Measurements from ENCODE around the gene WDR19. TPM values are rescaled to one million over a fixed set of nuclear protein-coding genes. Genes with fewer than 3 reads are reported as not detected.
A peak's percentile ranks its signal among the peaks of the same experiment; 100 is the strongest.
"Not testable (repeated sequence)": the region's sequence is repeated elsewhere in the genome, so short reads cannot be mapped to it uniquely, and the experiment has no call there.

Gene WDR19
- total RNA-seq, 1 experiment from 2014 or later = 32.5 TPM

- H3K9me3 Mint-ChIP-seq (ENCODE audit: unreplicated experiment) = no peaks in the 10 kb centered on the region
- no peak overlapping the region for H3K4me3 Mint-ChIP-seq (ENCODE audit: unreplicated experiment)
- H3K27me3 Mint-ChIP-seq (ENCODE audit: insufficient read depth, unreplicated experiment) = no peaks in the 10 kb centered on the region
- peaks cover 5% of the 10 kb centered on the region for H3K4me1 Mint-ChIP-seq (ENCODE audit: insufficient read depth, unreplicated experiment)
- H3K27ac Mint-ChIP-seq (ENCODE audit: low read depth, unreplicated experiment) = peak overlapping the region; percentile 6
- intact Hi-C loops (cut with micrococcal nuclease) = no loop called here
- peaks cover 38% of the 10 kb centered on the region for H3K36me3 Mint-ChIP-seq (ENCODE audit: insufficient read depth, unreplicated experiment)
- DNase-seq (ENCODE audit: unreplicated experiment) = peak; percentile 8
- BruUV-seq (replicated peaks) = no TSS peak
- ChIA-PET POLR2A (no interaction called here), CTCF (interaction anchor here (0.6 kb wide), 2 partner anchors 19 to 174 kb away, joined by 3 to 6 read pairs; no protein-coding TSS in a partner anchor)
- TF ChIP-seq CTCF (IDR thresholded peaks at IDR 0.05; ENCODE audit: unreplicated experiment) = no peak
These were observed 74.1 kb downstream of the WDR19 start for GRCh38 chr4:39256436-39256835.

GRCh38 chr4:39259571-39260330 lies 77.4 kb downstream of the WDR19 start:
- intact Hi-C loops (cut with micrococcal nuclease) = no loop called here
- DNase-seq (ENCODE audit: unreplicated experiment) = no peak
- ChIA-PET POLR2A (no interaction called here), CTCF (interaction anchor here (0.7 kb wide), 2 partner anchors 17 to 67 kb away, joined by 3 to 4 read pairs; no protein-coding TSS in a partner anchor)
- peaks cover 5% of the 10 kb centered on the region for H3K4me1 Mint-ChIP-seq (ENCODE audit: insufficient read depth, unreplicated experiment)
- no peaks in the 10 kb centered on the region for H3K27me3 Mint-ChIP-seq (ENCODE audit: insufficient read depth, unreplicated experiment)
- H3K9me3 Mint-ChIP-seq (ENCODE audit: unreplicated experiment) = no peaks in the 10 kb centered on the region
- BruUV-seq (replicated peaks) = no TSS peak
- no peak overlapping the region for H3K4me3 Mint-ChIP-seq (ENCODE audit: unreplicated experiment)
- peaks cover 45% of the 10 kb centered on the region for H3K36me3 Mint-ChIP-seq (ENCODE audit: insufficient read depth, unreplicated experiment)
- TF ChIP-seq CTCF (IDR thresholded peaks at IDR 0.05; ENCODE audit: unreplicated experiment) = no peak
- no peak overlapping the region for H3K27ac Mint-ChIP-seq (ENCODE audit: low read depth, unreplicated experiment)

- DNase-seq (ENCODE audit: unreplicated experiment) = no peak
- intact Hi-C loops (cut with micrococcal nuclease) = no loop called here
- no TSS peak for BruUV-seq (replicated peaks)
- Mint-ChIP-seq H3K27ac (ENCODE audit: low read depth, unreplicated experiment) (no peak overlapping the region), H3K9me3 (ENCODE audit: unreplicated experiment) (no peaks in the 10 kb centered on the region), H3K27me3 (ENCODE audit: insufficient read depth, unreplicated experiment) (no peaks in the 10 kb centered on the region), H3K36me3 (ENCODE audit: insufficient read depth, unreplicated experiment) (peaks cover 48% of the 10 kb centered on the region), H3K4me1 (ENCODE audit: insufficient read depth, unreplicated experiment) (no peaks in the 10 kb centered on the region), H3K4me3 (ENCODE audit: unreplicated experiment) (no peak overlapping the region)
- CTCF ChIA-PET = interaction anchor here (0.6 kb wide), 1 partner anchor 619 kb away, joined by 3 read pairs; no protein-coding TSS in a partner anchor
- POLR2A ChIA-PET = no interaction called here
- TF ChIP-seq CTCF (IDR thresholded peaks at IDR 0.05; ENCODE audit: unreplicated experiment) = no peak
These were observed 81.6 kb downstream of the WDR19 start for GRCh38 chr4:39263895-39264294.

GRCh38 chr4:39274503-39274902 lies 92.2 kb downstream of the WDR19 start:
- Mint-ChIP-seq H3K4me3 (ENCODE audit: unreplicated experiment) (no peak overlapping the region), H3K27me3 (ENCODE audit: insufficient read depth, unreplicated experiment) (no peaks in the 10 kb centered on the region), H3K4me1 (ENCODE audit: insufficient read depth, unreplicated experiment) (no peaks in the 10 kb centered on the region), H3K27ac (ENCODE audit: low read depth, unreplicated experiment) (no peak overlapping the region), H3K9me3 (ENCODE audit: unreplicated experiment) (no peaks in the 10 kb centered on the region), H3K36me3 (ENCODE audit: insufficient read depth, unreplicated experiment) (peaks cover 55% of the 10 kb centered on the region)
- no peak for DNase-seq (ENCODE audit: unreplicated experiment)
- intact Hi-C loops (cut with micrococcal nuclease) = no loop called here
- no TSS peak for BruUV-seq (replicated peaks)
- POLR2A ChIA-PET = no interaction called here
- CTCF ChIA-PET = interaction anchor here (0.6 kb wide), 2 partner anchors 93 to 623 kb away, joined by 3 to 4 read pairs; no protein-coding TSS in a partner anchor
- TF ChIP-seq CTCF (IDR thresholded peaks at IDR 0.05; ENCODE audit: unreplicated experiment) = no peak

- H3K36me3 Mint-ChIP-seq (ENCODE audit: insufficient read depth, unreplicated experiment) = peaks cover 56% of the 10 kb centered on the region
- POLR2A ChIA-PET = interaction anchor here (0.7 kb wide), 1 partner anchor 76 kb away, joined by 3 read pairs; no protein-coding TSS in a partner anchor
- DNase-seq (ENCODE audit: unreplicated experiment); H3K4me1 Mint-ChIP-seq (ENCODE audit: insufficient read depth, unreplicated experiment); H3K4me3 Mint-ChIP-seq (ENCODE audit: unreplicated experiment); H3K27me3 Mint-ChIP-seq (ENCODE audit: insufficient read depth, unreplicated experiment); CTCF ChIA-PET; H3K27ac Mint-ChIP-seq (ENCODE audit: low read depth, unreplicated experiment); intact Hi-C loops (cut with micrococcal nuclease); H3K9me3 Mint-ChIP-seq (ENCODE audit: unreplicated experiment); BruUV-seq (replicated peaks): not testable (repeated sequence)
These were observed 95.3 kb downstream of the WDR19 start for GRCh38 chr4:39277661-39278060.

Measured in MCF 10A (cell line).